Keratinocyte (primary cell): ENCODE results near the gene VPS13D. TPM values are rescaled to one million over a fixed set of nuclear protein-coding genes. Genes with fewer than 3 reads are reported as not detected.

Experiments used
- DNase-seq: peaks from one replicate; pipeline ENCODE4 v3.0.0-alpha.2; 2011; ENCODE audit warnings: low read depth, missing footprints, low spot score
- FAIRE-seq: peaks from 2 replicates; lab custom pipeline; 2011; peaks lifted over from hg19 to GRCh38; lab: Jason Lieb, UNC
- H2AFZ ChIP-seq: 2 replicates; pipeline ENCODE4 v1.6.0; 2012; ENCODE audit warnings: low read length, control low read depth, inconsistent platforms; ENCODE audit not compliant: control insufficient read depth
- H3K27ac ChIP-seq: 2 replicates; pipeline ENCODE4 v1.5.1; 2011; ENCODE audit warnings: low read length; ENCODE audit not compliant: control insufficient read depth, insufficient read depth
- H3K27me3 ChIP-seq: 3 replicates; pipeline ENCODE4 v1.6.0; 2011; ENCODE audit warnings: low read length; ENCODE audit not compliant: control insufficient read depth, insufficient read depth; ENCODE audit errors: extremely low read depth
- H3K36me3 ChIP-seq, 2 experiments: 2 replicates in 1 of 2; 3 replicates in 1 of 2; pipeline ENCODE4 v1.5.1; 2011; ENCODE audit warnings: low read length in 2 of 2, mild to moderate bottlenecking in 1 of 2; ENCODE audit not compliant: control insufficient read depth in 2 of 2, insufficient read depth in 2 of 2; ENCODE audit errors: extremely low read depth in 1 of 2
- H3K4me1 ChIP-seq: 3 replicates; pipeline ENCODE4 v1.5.1; 2011; ENCODE audit warnings: low read length; ENCODE audit not compliant: control insufficient read depth, insufficient read depth; ENCODE audit errors: extremely low read depth
- H3K4me2 ChIP-seq: 3 replicates; pipeline ENCODE4 v1.6.0; 2011; ENCODE audit warnings: low read depth, low read length; ENCODE audit not compliant: control insufficient read depth, insufficient read depth; ENCODE audit errors: extremely low read depth
- H3K4me3 ChIP-seq, 3 experiments: fragments of 200-600 bp in 1 of 3; sonication (generic) in 1 of 3; 2 replicates in 2 of 3; 3 replicates in 1 of 3; pipeline ENCODE4 v1.5.1; 2011 to 2016; ENCODE audit warnings: low read length in 3 of 3, mild to moderate bottlenecking in 3 of 3, control low read depth in 2 of 3, inconsistent platforms in 1 of 3, low read depth in 1 of 3, mixed read lengths in 1 of 3, mixed run types in 1 of 3, moderate library complexity in 1 of 3; ENCODE audit not compliant: control insufficient read depth in 2 of 3, insufficient read depth in 2 of 3; ENCODE audit errors: extremely low read depth in 1 of 3
- H3K79me2 ChIP-seq: 2 replicates; pipeline ENCODE4 v1.6.0; 2012; ENCODE audit warnings: low read length; ENCODE audit not compliant: control insufficient read depth, insufficient read depth
- H3K9ac ChIP-seq: 3 replicates; pipeline ENCODE4 v1.6.0; 2011; ENCODE audit warnings: low read length; ENCODE audit not compliant: control insufficient read depth, insufficient read depth; ENCODE audit errors: extremely low read depth
- H3K9me1 ChIP-seq: 3 replicates; pipeline ENCODE4 v1.6.0; 2011; ENCODE audit warnings: low read length; ENCODE audit not compliant: control insufficient read depth, insufficient read depth; ENCODE audit errors: extremely low read depth
- H3K9me3 ChIP-seq: 2 replicates; pipeline ENCODE4 v1.5.1; 2012; ENCODE audit warnings: low read depth, low read length; ENCODE audit not compliant: control insufficient read depth
- H4K20me1 ChIP-seq: 3 replicates; pipeline ENCODE4 v1.6.0; 2011; ENCODE audit warnings: low read length; ENCODE audit not compliant: control insufficient read depth, insufficient read depth; ENCODE audit errors: extremely low read depth
- EZH2 ChIP-seq: IDR thresholded peaks from one replicate; pipeline ENCODE4 v1.6.1; 2012; ENCODE audit warnings: inconsistent platforms, mild to moderate bottlenecking, low read length, moderate library complexity
- dilution Hi-C: fragments of 300-500 bp; cut with MboI; formaldehyde crosslinking; loops from one replicate; pipeline ENCODE4 v1.7.0; 2020; ENCODE audit warnings: low sequenced_read_pairs; ENCODE audit not compliant: extremely low pct_ligation_motif_present
- polyA plus RNA-seq, 5 experiments: library from polyadenylated mRNA; depleted of rRNA in 3 of 5; stranded (reverse) in 3 of 5; stranded (forward) in 1 of 5; unstranded in 1 of 5; fragments of >200 nt; gene quantifications; 1 replicate in 1 of 5; 2 replicates in 3 of 5; 3 replicates in 1 of 5; pipeline versions ENCODE4 v1.2.1 to v1.2.3, GENCODE V29; 2011 to 2012; ENCODE audit warnings: missing spikeins in 2 of 5, low read depth in 1 of 5, low replicate concordance in 1 of 5
- TF ChIP-seq, protein P1 (sequence below), 3 experiments: IDR thresholded peaks in 1 of 3; conservative IDR thresholded peaks in 1 of 3; optimal IDR thresholded peaks in 1 of 3; 2 replicates in 2 of 3; 3 replicates in 1 of 3; pipeline versions ENCODE3 to v1.5.1; 2011; ENCODE audit warnings: low read length in 3 of 3, mild to moderate bottlenecking in 3 of 3, moderate library complexity in 2 of 3, control low read depth in 1 of 3, inconsistent platforms in 1 of 3; ENCODE audit not compliant: insufficient read depth in 2 of 3; ENCODE audit errors: extremely low read depth in 1 of 3

The VPS13D gene
- polyA plus RNA-seq, 1 donor (not counting 4 experiments of a cell fraction or from before 2014, with no cell fraction given) = 19.0 TPM

DNA sequence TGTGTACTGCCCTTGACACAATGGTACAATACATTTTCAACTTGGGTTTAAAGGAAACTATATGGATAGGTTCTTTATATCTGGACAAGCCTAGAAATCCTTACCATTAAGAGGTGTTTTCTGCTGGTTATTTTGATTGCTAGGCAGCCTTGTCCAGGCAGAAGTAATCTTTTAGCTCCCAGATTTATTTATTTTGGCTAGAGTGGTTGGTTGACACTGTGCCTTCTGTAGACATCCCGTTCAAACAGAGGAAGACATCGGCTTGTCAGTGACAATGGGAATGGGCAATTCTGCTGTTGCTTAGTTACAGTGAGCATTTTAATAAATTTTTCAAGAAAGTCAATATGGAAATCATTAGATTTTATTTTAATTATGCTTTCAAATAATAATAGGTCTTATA is 138.8 kb downstream of the VPS13D start:
- H3K4me3 ChIP-seq = no peak overlapping the region
- TF ChIP-seq, protein P1, sequence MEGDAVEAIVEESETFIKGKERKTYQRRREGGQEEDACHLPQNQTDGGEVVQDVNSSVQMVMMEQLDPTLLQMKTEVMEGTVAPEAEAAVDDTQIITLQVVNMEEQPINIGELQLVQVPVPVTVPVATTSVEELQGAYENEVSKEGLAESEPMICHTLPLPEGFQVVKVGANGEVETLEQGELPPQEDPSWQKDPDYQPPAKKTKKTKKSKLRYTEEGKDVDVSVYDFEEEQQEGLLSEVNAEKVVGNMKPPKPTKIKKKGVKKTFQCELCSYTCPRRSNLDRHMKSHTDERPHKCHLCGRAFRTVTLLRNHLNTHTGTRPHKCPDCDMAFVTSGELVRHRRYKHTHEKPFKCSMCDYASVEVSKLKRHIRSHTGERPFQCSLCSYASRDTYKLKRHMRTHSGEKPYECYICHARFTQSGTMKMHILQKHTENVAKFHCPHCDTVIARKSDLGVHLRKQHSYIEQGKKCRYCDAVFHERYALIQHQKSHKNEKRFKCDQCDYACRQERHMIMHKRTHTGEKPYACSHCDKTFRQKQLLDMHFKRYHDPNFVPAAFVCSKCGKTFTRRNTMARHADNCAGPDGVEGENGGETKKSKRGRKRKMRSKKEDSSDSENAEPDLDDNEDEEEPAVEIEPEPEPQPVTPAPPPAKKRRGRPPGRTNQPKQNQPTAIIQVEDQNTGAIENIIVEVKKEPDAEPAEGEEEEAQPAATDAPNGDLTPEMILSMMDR (optimal IDR thresholded peaks at IDR 0.05 in 1 of 3, IDR thresholded peaks at IDR 0.05 in 1 of 3, conservative IDR thresholded peaks at IDR 0.05 in 1 of 3; ENCODE audit: extremely low read depth in 1 of 3, insufficient read depth in 2 of 3, low read length in 3 of 3) = no peak
- no peak for TF ChIP-seq EZH2
- H4K20me1 ChIP-seq = no peaks in the 10 kb centered on the region
- dilution Hi-C loops = no loop called here
- DNase-seq (no peak), FAIRE-seq (no peak)
- no peak overlapping the region for H3K27ac ChIP-seq
- no peaks in the 10 kb centered on the region for H3K9me1 ChIP-seq
- H3K9me3 ChIP-seq = no peaks in the 10 kb centered on the region
- H3K4me1 ChIP-seq = peaks cover 3% of the 10 kb centered on the region
- H3K9ac ChIP-seq = no peak overlapping the region
- no peak overlapping the region for H3K4me2 ChIP-seq
- peaks cover 1 to 14% of the 10 kb centered on the region in 2 experiments for H3K36me3 ChIP-seq
- no peaks in the 10 kb centered on the region for H3K79me2 ChIP-seq
- H3K27me3 ChIP-seq = no peaks in the 10 kb centered on the region
- H2AFZ ChIP-seq = no peak overlapping the region

DNA sequence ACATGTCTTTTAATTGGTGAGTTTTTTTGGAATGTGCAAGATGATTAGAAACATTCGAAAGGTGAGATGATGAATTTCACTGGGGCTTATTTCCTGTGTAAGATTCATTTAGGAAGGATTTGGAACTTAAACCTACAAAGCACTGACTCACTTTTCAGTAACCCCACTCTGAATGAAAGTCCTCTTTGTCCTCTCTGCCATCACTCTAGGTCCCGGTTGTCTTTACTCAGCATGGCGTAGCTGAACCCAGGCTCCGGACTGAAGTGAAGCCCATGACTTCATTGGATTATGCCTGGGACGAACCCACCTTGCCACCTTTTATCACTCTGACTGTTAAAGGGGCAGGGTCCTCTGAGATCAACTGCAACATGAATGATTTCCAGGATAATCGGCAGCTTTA is 139.4 kb downstream of the VPS13D start:
- H3K36me3 ChIP-seq = peaks cover 3 to 14% of the 10 kb centered on the region in 2 experiments
- no peak for DNase-seq

More for the DNA sequence above, 139.4 kb downstream of the VPS13D start:
- Histone ChIP-seq H4K20me1 (no peaks in the 10 kb centered on the region), H3K4me2 (no peak overlapping the region), H3K27ac (peak overlapping the region; percentile 39), H3K4me3 (no peak overlapping the region), H3K9me1 (no peaks in the 10 kb centered on the region), H2AFZ (no peak overlapping the region), H3K27me3 (no peaks in the 10 kb centered on the region), H3K4me1 (peaks cover 3% of the 10 kb centered on the region), H3K9me3 (no peaks in the 10 kb centered on the region), H3K9ac (no peak overlapping the region), H3K79me2 (no peaks in the 10 kb centered on the region)
- dilution Hi-C loops = no loop called here
- TF ChIP-seq, protein P1 (optimal IDR thresholded peaks at IDR 0.05 in 1 of 3, IDR thresholded peaks at IDR 0.05 in 1 of 3, conservative IDR thresholded peaks at IDR 0.05 in 1 of 3; ENCODE audit: extremely low read depth in 1 of 3, insufficient read depth in 2 of 3, low read length in 3 of 3) = no peak
- FAIRE-seq = peak; percentile 71
